H1 (cell line): Measurements from ENCODE around the gene AHR. TPM values are rescaled to one million over a fixed set of nuclear protein-coding genes. Genes with fewer than 3 reads are reported as not detected.
A peak's percentile ranks its signal among the peaks of the same experiment; 100 is the strongest.

ENCODE experiments used
- CTCF ChIA-PET: fragments of 300-600 bp; sonication (Branson Sonifier 250); formaldehyde crosslinking; loops from one replicate; lab custom pipeline; 2021; ENCODE audit not compliant: partially characterized antibody; lab: Charles Lee
- POLR2A ChIA-PET: fragments of 300-600 bp; sonication (Branson Sonifier 250); formaldehyde crosslinking; loops from one replicate; lab custom pipeline; 2021; ENCODE audit warnings: inconsistent platforms; ENCODE audit not compliant: partially characterized antibody; lab: Charles Lee
- DNase-seq, 2 experiments: peaks; one replicate each; pipeline versions ENCODE4 v3.0.0 to v3.0.0-alpha.2; 2010 to 2022; ENCODE audit warnings: low spot score in 2 of 2, low read depth in 1 of 2, mixed read lengths in 1 of 2
- FAIRE-seq: peaks from 2 replicates; lab custom pipeline; 2011; peaks lifted over from hg19 to GRCh38; lab: Jason Lieb, UNC
- H2AFZ ChIP-seq: 2 replicates; pipeline ENCODE4 v1.8.1; 2012; ENCODE audit warnings: low read length, inconsistent platforms
- H2AK5ac ChIP-seq: 2 replicates; pipeline ENCODE4 v1.6.1; 2013; ENCODE audit warnings: low read depth, low read length
- H2BK120ac ChIP-seq: replicated peaks from 2 replicates; pipeline ENCODE3; 2013; ENCODE audit warnings: low read depth, low read length, inconsistent platforms
- H2BK12ac ChIP-seq: 2 replicates; pipeline ENCODE4 v1.6.1; 2013; ENCODE audit warnings: low read depth, low read length
- H2BK15ac ChIP-seq: 2 replicates; pipeline ENCODE4 v1.6.1; 2013; ENCODE audit warnings: low read length
- H2BK20ac ChIP-seq: 2 replicates; pipeline ENCODE4 v1.6.1; 2013; ENCODE audit warnings: low read length
- H2BK5ac ChIP-seq: 2 replicates; pipeline ENCODE4 v1.6.1; 2013; ENCODE audit warnings: low read depth, low read length
- H3K14ac ChIP-seq: 2 replicates; pipeline ENCODE4 v1.6.1; 2013; ENCODE audit warnings: inconsistent platforms; ENCODE audit not compliant: insufficient read length
- H3K18ac ChIP-seq: 2 replicates; pipeline ENCODE4 v1.6.1; 2013; ENCODE audit warnings: low read length; ENCODE audit errors: extremely low read depth
- H3K23ac ChIP-seq: 2 replicates; pipeline ENCODE4 v1.6.1; 2013; ENCODE audit warnings: inconsistent platforms; ENCODE audit not compliant: insufficient read length
- H3K23me2 ChIP-seq: 2 replicates; pipeline ENCODE4 v1.6.1; 2013; ENCODE audit warnings: low read depth, low read length
- H3K27ac ChIP-seq: 2 replicates; pipeline ENCODE4 v1.6.1; 2011; ENCODE audit warnings: low read depth, low read length, inconsistent platforms
- H3K27me3 ChIP-seq, 4 experiments: replicated peaks in 1 of 4; 1 replicate in 1 of 4; 2 replicates in 3 of 4; pipeline versions ENCODE4 v1.6.1 to v1.8.1; 2011 to 2013; ENCODE audit warnings: low read length in 3 of 4, mild to moderate bottlenecking in 3 of 4, inconsistent platforms in 2 of 4, mixed read lengths in 2 of 4, moderate library complexity in 1 of 4; ENCODE audit not compliant: control insufficient read depth in 3 of 4, insufficient read depth in 3 of 4; ENCODE audit errors: extremely low read depth in 1 of 4
- H3K36me3 ChIP-seq, 4 experiments: 2 replicates each; pipeline versions ENCODE4 v1.6.1 to v1.8.1; 2011 to 2013; ENCODE audit warnings: mild to moderate bottlenecking in 4 of 4, low read length in 3 of 4, moderate library complexity in 2 of 4, control low read depth in 1 of 4, inconsistent platforms in 1 of 4; ENCODE audit not compliant: insufficient read depth in 4 of 4, control insufficient read depth in 2 of 4
- H3K4ac ChIP-seq: replicated peaks from 2 replicates; pipeline ENCODE3; 2013; ENCODE audit warnings: low read length, low read depth, mixed read lengths, inconsistent platforms; ENCODE audit not compliant: insufficient read length
- H3K4me1 ChIP-seq, 4 experiments: replicated peaks in 1 of 4; 1 replicate in 1 of 4; 2 replicates in 3 of 4; pipeline versions ENCODE4 v1.6.1 to v1.8.1; 2011 to 2013; ENCODE audit warnings: low read length in 3 of 4, inconsistent platforms in 2 of 4, mixed read lengths in 1 of 4; ENCODE audit not compliant: insufficient read depth in 4 of 4, control insufficient read depth in 3 of 4
- H3K4me2 ChIP-seq, 2 experiments: 2 replicates each; pipeline versions ENCODE4 v1.6.1 to v1.8.1; 2011 to 2013; ENCODE audit warnings: low read depth in 2 of 2, low read length in 2 of 2, control low read depth in 1 of 2, inconsistent platforms in 1 of 2, mild to moderate bottlenecking in 1 of 2; ENCODE audit not compliant: insufficient read depth in 1 of 2
- H3K4me3 ChIP-seq, 4 experiments: fragments of 200-600, 300-600 bp in 1 of 4; sonication (generic), shearing (Covaris generic), sonication (Bioruptor Twin) in 1 of 4; 2 replicates each; pipeline versions ENCODE4 v1.5.1 to v1.8.1; 2011 to 2016; ENCODE audit warnings: low read length in 4 of 4, low read depth in 3 of 4, control low read depth in 2 of 4, inconsistent platforms in 2 of 4, mild to moderate bottlenecking in 2 of 4, mixed read lengths in 1 of 4, moderate library complexity in 1 of 4; ENCODE audit not compliant: insufficient read depth in 2 of 4; ENCODE audit errors: extremely low read depth in 1 of 4
- H3K56ac ChIP-seq: replicated peaks from 2 replicates; pipeline ENCODE3; 2013; ENCODE audit warnings: low read depth, mild to moderate bottlenecking, mixed read lengths, low read length, inconsistent platforms; ENCODE audit not compliant: insufficient read length
- H3K79me1 ChIP-seq: 2 replicates; pipeline ENCODE4 v1.6.1; 2013; ENCODE audit warnings: low read depth, low read length, control low read depth
- H3K79me2 ChIP-seq, 2 experiments: 2 replicates each; pipeline versions ENCODE4 v1.6.1 to v1.8.1; 2012 to 2013; ENCODE audit warnings: low read length in 2 of 2, mild to moderate bottlenecking in 2 of 2, inconsistent platforms in 1 of 2; ENCODE audit not compliant: insufficient read depth in 2 of 2, control insufficient read depth in 1 of 2
- H3K9ac ChIP-seq, 4 experiments: replicated peaks in 1 of 4; 1 replicate in 1 of 4; 2 replicates in 3 of 4; pipeline versions ENCODE4 v1.6.1 to v1.8.1; 2011 to 2013; ENCODE audit warnings: low read depth in 3 of 4, low read length in 3 of 4, control low read depth in 2 of 4, mild to moderate bottlenecking in 2 of 4, moderate library complexity in 2 of 4, inconsistent platforms in 1 of 4; ENCODE audit errors: extremely low read depth in 1 of 4
- H3K9me3 ChIP-seq, 2 experiments: 2 replicates each; pipeline versions ENCODE4 v1.6.1 to v1.8.1; 2012 to 2013; ENCODE audit warnings: mild to moderate bottlenecking in 2 of 2, moderate library complexity in 2 of 2, control low read depth in 1 of 2, inconsistent platforms in 1 of 2, low read depth in 1 of 2, low read length in 1 of 2, mixed read lengths in 1 of 2; ENCODE audit not compliant: insufficient read depth in 2 of 2
- H4K20me1 ChIP-seq, 2 experiments: replicated peaks in 1 of 2; 2 replicates each; pipeline versions ENCODE3 to v1.8.1; 2011 to 2013; ENCODE audit warnings: inconsistent platforms in 2 of 2, low read length in 2 of 2, mild to moderate bottlenecking in 1 of 2; ENCODE audit not compliant: insufficient read depth in 2 of 2, control insufficient read depth in 1 of 2
- H4K5ac ChIP-seq: 2 replicates; pipeline ENCODE4 v1.6.1; 2013; ENCODE audit warnings: low read length, low read depth, mixed read lengths, inconsistent platforms; ENCODE audit not compliant: insufficient read length
- H4K8ac ChIP-seq: 2 replicates; pipeline ENCODE4 v1.8.0; 2013; ENCODE audit warnings: mild to moderate bottlenecking, moderate library complexity, low read length, inconsistent platforms; ENCODE audit not compliant: insufficient read depth; ENCODE audit errors: extremely low read depth
- H4K91ac ChIP-seq: replicated peaks from 2 replicates; pipeline ENCODE3; 2013; ENCODE audit warnings: low read length, mixed read lengths, inconsistent platforms; ENCODE audit not compliant: insufficient read length
- BACH1 ChIP-seq: IDR thresholded peaks from 2 replicates; pipeline ENCODE4 v1.6.1; 2012; ENCODE audit warnings: low read length, improper control_type of control experiment
- CBX5 ChIP-seq: fragments of 300-800, 300-1000 bp; sonication (generic); IDR thresholded peaks from 2 replicates; pipeline ENCODE4 v1.7.1; 2016; ENCODE audit warnings: antibody characterized with exemption, low read length, low read depth
- CBX8 ChIP-seq: fragments of 300-800, 300-1000 bp; sonication (generic); IDR thresholded peaks from 2 replicates; pipeline ENCODE4 v1.7.1; 2016; ENCODE audit warnings: low read depth, low read length, borderline replicate concordance
- CREB1 ChIP-seq: IDR thresholded peaks from 2 replicates; pipeline ENCODE4 v1.6.1; 2012; ENCODE audit warnings: inconsistent platforms
- EGR1 ChIP-seq: IDR thresholded peaks from 2 replicates; pipeline ENCODE4 v1.6.1; 2011; ENCODE audit warnings: low read depth, low read length, borderline replicate concordance
- HDAC6 ChIP-seq: IDR thresholded peaks from one replicate; pipeline ENCODE4 v1.7.1; 2012; ENCODE audit warnings: low read depth, mild to moderate bottlenecking, inconsistent platforms, low read length, moderate library complexity
- JUND ChIP-seq: IDR thresholded peaks from 2 replicates; pipeline ENCODE4 v1.6.1; 2011; ENCODE audit warnings: mild to moderate bottlenecking, improper control_type of control experiment, low read length
- KDM1A ChIP-seq: fragments of 200-600, 300-600 bp; sonication (generic); IDR thresholded peaks from 2 replicates; pipeline ENCODE4 v1.7.1; 2016; ENCODE audit warnings: mild to moderate bottlenecking, low read length, borderline replicate concordance
- MAFK ChIP-seq: IDR thresholded peaks from 2 replicates; pipeline ENCODE4 v1.6.1; 2012; ENCODE audit warnings: low read depth, mild to moderate bottlenecking, improper control_type of control experiment, low read length
- NRF1 ChIP-seq: IDR thresholded peaks from 2 replicates; pipeline ENCODE4 v1.6.1; 2011; ENCODE audit warnings: mild to moderate bottlenecking, low read depth, low read length, improper control_type of control experiment
- RXRA ChIP-seq: IDR thresholded peaks from 2 replicates; pipeline ENCODE4 v1.6.1; 2011; ENCODE audit warnings: low read depth, mild to moderate bottlenecking, low read length, moderate library complexity; ENCODE audit not compliant: insufficient read depth
- SAP30 ChIP-seq: fragments of 300-600 bp; sonication (generic); IDR thresholded peaks from 2 replicates; pipeline ENCODE4 v1.7.1; 2012; ENCODE audit warnings: low read length, moderate library complexity, mild to moderate bottlenecking, inconsistent platforms; ENCODE audit not compliant: insufficient read depth, insufficient replicate concordance
- SIRT6 ChIP-seq: IDR thresholded peaks from one replicate; pipeline ENCODE4 v1.7.1; 2012; ENCODE audit warnings: low read length, inconsistent platforms
- SP4 ChIP-seq: IDR thresholded peaks from 2 replicates; pipeline ENCODE4 v1.6.1; 2012; ENCODE audit warnings: low read length, inconsistent platforms
- TAF7 ChIP-seq: optimal IDR thresholded peaks from 2 replicates; pipeline ENCODE3; 2011; ENCODE audit warnings: low read depth, mild to moderate bottlenecking, inconsistent platforms, low read length, moderate library complexity, borderline replicate concordance
- WGBS, 2 experiments: shearing (Covaris generic) in 1 of 2; methylation state at CpG; one replicate each; pipeline versions ENCODE4 v1.1.6 to v1.1.7; 2013 to 2015; ENCODE audit warnings: low lambda C conversion rate in 2 of 2, mixed read lengths in 2 of 2, inconsistent platforms in 1 of 2, low coverage in 1 of 2, missing lambda C conversion rate in 1 of 2; ENCODE audit not compliant: insufficient replicate concordance in 2 of 2, insufficient coverage in 1 of 2, insufficient read length in 1 of 2; ENCODE audit errors: extremely low coverage in 1 of 2, missing lambda C conversion rate in 1 of 2; 5-methylcytosine and 5-hydroxymethylcytosine counted together
- polyA plus RNA-seq, 7 experiments: library from polyadenylated mRNA; depleted of rRNA in 3 of 7; stranded (reverse) in 5 of 7; unstranded in 2 of 7; fragments of >200 nt in 5 of 7; fragments of 200-250 nt in 2 of 7; gene quantifications; 1 replicate in 5 of 7; 2 replicates in 1 of 7; 4 replicates in 1 of 7; pipeline versions ENCODE4 v1.2.1 to v1.2.3, GENCODE V29; 2011 to 2013; ENCODE audit warnings: missing spikeins in 2 of 7, mixed read lengths in 2 of 7
- total RNA-seq: library from RNA; stranded (reverse); fragmentation: NEBNext Ultra II Directional; extraction: Animal tissue kit (Norgen Biotek cat#: 25700); gene quantifications from 2 replicates; pipeline ENCODE4 v1.2.1, GENCODE V29; 2021

The AHR gene
- total and polyA plus RNA-seq, 2 of the 8 experiments (the other 6 are each of a cell fraction or from before 2014, with no cell fraction given): 1.4 to 9.7 TPM

- Histone ChIP-seq H2AK5ac (no peak overlapping the region), H3K4me2 (peak overlapping the region; percentile 92 to 97), H3K79me1 (no peaks in the 10 kb centered on the region), H3K4me3 (peak overlapping the region; percentile 57 to 95 (median 68)), H3K27ac (no peak overlapping the region), H2BK20ac (no peak overlapping the region), H3K27me3 (no peaks in the 10 kb centered on the region; a peak in 1 of 7 replicates), H3K18ac (no peak overlapping the region), H3K4ac (no peak overlapping the region), H3K9me3 (0 out of 4 replicates have a peak, but pooled peaks cover 0 to 2% of the 10 kb centered on the region in 2 experiments), H3K79me2 (peaks cover 0 to 57% of the 10 kb centered on the region in 2 experiments; a peak in 2 of 4 replicates), H3K23me2 (peaks cover 5% of the 10 kb centered on the region; the same call in 1 of the 2 replicates), H2BK120ac (no peak overlapping the region), H2AFZ (no peak overlapping the region), H2BK12ac (no peak overlapping the region), H4K20me1 (peaks cover 2 to 3% of the 10 kb centered on the region in 2 experiments), H2BK5ac (no peak overlapping the region), H4K5ac (no peak overlapping the region), H3K9ac (peak overlapping the region in 2 of 4 experiments; percentile 76 to 87; a peak in 3 of 7 replicates), H3K23ac (no peak overlapping the region), H3K36me3 (no peaks in the 10 kb centered on the region), H4K8ac (no peak overlapping the region), H2BK15ac (no peak overlapping the region), H3K56ac (no peak overlapping the region), H3K4me1 (peaks cover 0 to 6% (median 1%) of the 10 kb centered on the region in 4 experiments; a peak in 3 of 7 replicates), H4K91ac (no peak overlapping the region), H3K14ac (no peak overlapping the region)
- 49% methylated on average over 5 of the region's 5 CpGs; no CpG with 5 or more reads in 1 of the 2 experiments for WGBS, 2 experiments
- CTCF ChIA-PET: no interaction called here
- FAIRE-seq (no peak), DNase-seq (no peak)
- POLR2A ChIA-PET: no interaction called here
- TF ChIP-seq TAF7 (no peak), CBX5 (no peak), CREB1 (no peak), EGR1 (no peak), SAP30 (no peak), JUND (no peak), SP4 (no peak), KDM1A (no peak), SIRT6 (no peak), RXRA (no peak), MAFK (no peak), BACH1 (no peak), CBX8 (no peak), NRF1 (no peak), HDAC6 (no peak)
Measured at GRCh38 chr7:17300012-17300411, 1.6 kb downstream of the AHR start.
